ENCODE data around the gene NT5M. TPM values are rescaled to one million over a fixed set of nuclear protein-coding genes. Genes with fewer than 3 reads are reported as not detected.

NT5M gene
- total and polyA plus RNA-seq, 9 of the 15 experiments (the other 6 are each of a cell fraction or from before 2014, with no cell fraction given): 0.24 to 10.1 (median 3.4) TPM

- TF ChIP-seq ZNF395 (CRISPR knock-in tag; IDR thresholded peaks at IDR 0.05) (no peak), ZNF551 (CRISPR knock-in tag; IDR thresholded peaks at IDR 0.05) (no peak), HNRNPUL1 (IDR thresholded peaks at IDR 0.05; ENCODE audit: low read length) (no peak), ZNF146 (CRISPR knock-in tag; IDR thresholded peaks at IDR 0.05; ENCODE audit: unreplicated experiment) (no peak), DMBX1 (CRISPR knock-in tag; IDR thresholded peaks at IDR 0.05; ENCODE audit: borderline replicate concordance) (no peak), ZNF586 (CRISPR knock-in tag; conservative IDR thresholded peaks at IDR 0.05) (no peak)
- TF ChIP-seq, protein P1, sequence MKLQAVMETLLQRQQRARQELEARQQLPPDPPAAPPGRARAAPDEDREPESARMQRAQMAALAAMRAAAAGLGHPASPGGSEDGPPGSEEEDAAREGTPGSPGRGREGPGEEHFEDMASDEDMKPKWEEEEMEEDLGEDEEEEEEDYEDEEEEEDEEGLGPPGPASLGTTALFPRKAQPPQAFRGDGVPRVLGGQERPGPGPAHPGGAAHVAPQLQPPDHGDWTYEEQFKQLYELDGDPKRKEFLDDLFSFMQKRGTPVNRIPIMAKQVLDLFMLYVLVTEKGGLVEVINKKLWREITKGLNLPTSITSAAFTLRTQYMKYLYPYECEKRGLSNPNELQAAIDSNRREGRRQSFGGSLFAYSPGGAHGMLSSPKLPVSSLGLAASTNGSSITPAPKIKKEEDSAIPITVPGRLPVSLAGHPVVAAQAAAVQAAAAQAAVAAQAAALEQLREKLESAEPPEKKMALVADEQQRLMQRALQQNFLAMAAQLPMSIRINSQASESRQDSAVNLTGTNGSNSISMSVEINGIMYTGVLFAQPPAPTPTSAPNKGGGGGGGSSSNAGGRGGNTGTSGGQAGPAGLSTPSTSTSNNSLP (IDR thresholded peaks at IDR 0.05; ENCODE audit: borderline replicate concordance, low read depth, low read length): no peak
Measured at GRCh38 chr17:17395246-17395802, 92.2 kb downstream of the NT5M start (continued).

DNA sequence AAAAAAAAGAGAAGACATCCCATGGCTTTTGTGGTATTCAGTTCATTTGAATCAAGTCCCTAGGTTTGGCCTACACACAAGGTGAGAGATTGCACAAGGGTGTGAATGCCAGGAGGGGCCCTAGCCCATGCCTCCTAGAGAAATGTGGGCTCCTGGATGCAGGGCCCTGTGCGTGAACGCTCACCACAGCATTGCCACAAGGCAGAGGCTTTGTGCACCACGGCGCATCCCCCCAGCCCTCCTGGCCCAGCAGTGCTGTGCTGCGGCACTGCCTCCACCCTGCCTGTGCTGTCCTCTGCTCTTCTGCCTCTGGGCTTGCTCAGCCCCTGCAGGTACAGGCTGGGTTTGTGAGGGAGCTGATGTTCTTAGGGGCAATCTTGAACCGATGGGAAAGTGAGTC lies 92.7 kb downstream of the NT5M start:
- no peaks in the 10 kb centered on the region for H3K9me3 ChIP-seq (replicated peaks; ENCODE audit: control insufficient read depth, insufficient read depth, low read depth, low read length)
- H2AFZ ChIP-seq (ENCODE audit: low read depth, low read length): no peak overlapping the region
- FAIRE-seq (no peak), DNase-seq (ENCODE audit: extremely low read depth in 1 of 4, low spot score in 3 of 4) (no peak), ATAC-seq (no peak)
- no peaks in the 10 kb centered on the region; a peak in 3 of 5 replicates for H3K4me1 ChIP-seq (replicated peaks in 1 of 2; ENCODE audit: control insufficient read depth in 2 of 2, insufficient read depth in 2 of 2, low read length in 2 of 2)
- H3K27ac ChIP-seq (ENCODE audit: extremely low read depth, low read depth, low read length): no peak overlapping the region
- no peak overlapping the region for H3K4me3 ChIP-seq
- no peak overlapping the region for H3K4me2 ChIP-seq (ENCODE audit: insufficient read depth, low read length)
- peaks cover 8 to 42% of the 10 kb centered on the region in 2 experiments; a peak in 4 of 5 replicates for H3K27me3 ChIP-seq (ENCODE audit: control insufficient read depth in 2 of 2, insufficient read depth in 2 of 2, low read length in 2 of 2)
- intact Hi-C loops (cut with micrococcal nuclease): no loop called here
- H4K20me1 ChIP-seq (replicated peaks; ENCODE audit: control insufficient read depth, insufficient read depth, low read length): no peaks in the 10 kb centered on the region
- in situ Hi-C loops (cut with MboI): no loop called here
- no peak overlapping the region for H3K9ac ChIP-seq (ENCODE audit: insufficient read depth in 1 of 2, low read depth in 2 of 2, low read length in 2 of 2)
- H3K79me2 ChIP-seq (ENCODE audit: control insufficient read depth, insufficient read depth, low read length): no peaks in the 10 kb centered on the region
- BruUV-seq (replicated peaks): no TSS peak
- CTCF ChIA-PET (ENCODE audit: low intra/inter-chr PET ratio): no interaction called here
- no peaks in the 10 kb centered on the region for H3K36me3 ChIP-seq (ENCODE audit: control insufficient read depth, insufficient read depth, low read length)
- POLR2A ChIA-PET: no interaction called here
- H3K9me1 ChIP-seq (ENCODE audit: control insufficient read depth, insufficient read depth, low read length): no peaks in the 10 kb centered on the region
- WGBS (ENCODE audit: insufficient coverage, low coverage, missing lambda C conversion rate): 14% methylated on average over 4 of the region's 6 CpGs
- TF ChIP-seq, protein P2, sequence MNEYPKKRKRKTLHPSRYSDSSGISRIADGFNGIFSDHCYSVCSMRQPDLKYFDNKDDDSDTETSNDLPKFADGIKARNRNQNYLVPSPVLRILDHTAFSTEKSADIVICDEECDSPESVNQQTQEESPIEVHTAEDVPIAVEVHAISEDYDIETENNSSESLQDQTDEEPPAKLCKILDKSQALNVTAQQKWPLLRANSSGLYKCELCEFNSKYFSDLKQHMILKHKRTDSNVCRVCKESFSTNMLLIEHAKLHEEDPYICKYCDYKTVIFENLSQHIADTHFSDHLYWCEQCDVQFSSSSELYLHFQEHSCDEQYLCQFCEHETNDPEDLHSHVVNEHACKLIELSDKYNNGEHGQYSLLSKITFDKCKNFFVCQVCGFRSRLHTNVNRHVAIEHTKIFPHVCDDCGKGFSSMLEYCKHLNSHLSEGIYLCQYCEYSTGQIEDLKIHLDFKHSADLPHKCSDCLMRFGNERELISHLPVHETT (CRISPR knock-in tag; conservative IDR thresholded peaks at IDR 0.05 in 1 of 2, IDR thresholded peaks at IDR 0.05 in 1 of 2): no peak
- no peak for TF ChIP-seq MAFG (tag; conservative IDR thresholded peaks at IDR 0.05)
- TF ChIP-seq KDM1A (IDR thresholded peaks at IDR 0.05): no peak
- no peak for TF ChIP-seq SREBF2 (CRISPR knock-in tag; IDR thresholded peaks at IDR 0.05)
- no peak for TF ChIP-seq ILK (tag; IDR thresholded peaks at IDR 0.05; ENCODE audit: borderline replicate concordance, low read depth)
- TF ChIP-seq PKNOX1 (IDR thresholded peaks at IDR 0.05): no peak
- TF ChIP-seq ELK1 (CRISPR knock-in tag; IDR thresholded peaks at IDR 0.05): no peak

Measured in K562 (cell line).